ENCODE data around the gene ADAMTS17.

The ADAMTS17 gene

DNA sequence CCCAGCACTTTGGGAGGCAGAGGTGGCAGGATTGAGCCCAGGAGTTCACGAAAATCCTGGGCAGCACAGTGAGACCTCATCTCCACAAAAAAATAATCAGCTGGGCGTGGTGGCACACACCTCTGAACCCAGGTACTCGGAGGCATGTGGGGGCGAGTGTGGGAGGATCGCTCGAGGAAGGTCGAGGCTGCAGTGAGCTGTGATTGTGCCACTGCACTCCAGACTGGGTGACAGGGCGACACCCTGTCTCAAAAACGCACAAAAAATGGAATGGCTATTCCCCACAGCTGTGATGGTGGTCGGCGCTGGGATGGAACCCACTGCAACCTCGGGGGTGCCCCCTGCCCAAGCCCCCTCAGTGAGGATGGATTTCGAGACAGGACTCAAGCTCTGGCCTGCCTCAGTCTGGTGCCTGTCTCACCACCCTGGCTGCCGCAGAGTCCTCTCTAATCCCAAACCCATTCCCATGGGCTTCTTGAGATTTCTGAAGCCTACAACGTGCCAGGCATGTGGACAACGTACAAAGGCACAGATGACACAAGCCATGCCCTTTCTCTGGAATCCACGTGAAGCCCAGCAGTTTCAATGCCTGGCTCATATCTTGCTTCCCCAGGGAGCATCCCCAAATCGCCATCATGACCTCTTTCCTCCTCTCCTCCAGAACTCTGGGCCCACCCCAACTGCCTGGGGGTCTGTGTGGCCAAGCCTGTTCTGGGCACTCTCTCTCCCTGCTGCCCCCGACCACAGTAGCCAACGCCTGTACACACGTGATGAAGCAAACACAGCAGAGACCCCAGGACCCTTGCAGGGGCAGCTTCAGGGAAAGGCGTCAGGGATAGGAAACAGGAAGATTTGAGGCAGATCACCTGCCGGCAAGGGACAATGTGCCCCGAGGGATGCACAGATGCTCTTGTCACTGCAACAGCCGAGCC is 32.4 kb downstream of the ADAMTS17 start:
- no peak for DNase-seq (ENCODE audit: low spot score)

DNA sequence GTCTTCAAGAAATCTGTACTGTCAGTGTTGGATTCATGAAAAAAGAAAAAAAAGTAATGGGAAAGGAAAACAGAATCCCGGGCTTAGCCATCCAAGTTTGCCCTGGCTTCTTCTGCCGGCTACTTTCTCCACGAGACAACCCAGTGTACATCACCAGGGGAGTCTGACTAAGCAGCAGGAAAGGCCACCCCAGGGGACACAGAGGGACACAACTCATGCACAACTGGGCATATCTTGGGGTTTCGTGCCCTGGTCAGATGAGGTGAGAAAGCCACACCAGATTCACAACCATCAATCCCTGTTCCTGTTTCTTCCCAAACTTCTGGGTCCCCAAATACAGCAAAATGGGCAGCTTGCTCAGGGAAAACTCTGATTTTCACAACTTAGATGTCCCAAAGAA is 33.2 kb downstream of the ADAMTS17 start:
- no peak for DNase-seq (ENCODE audit: low spot score)

GRCh38 chr15:100308213-100308600 is 33.6 kb downstream of the ADAMTS17 start:
- DNase-seq (ENCODE audit: low spot score), result no peak

DNA sequence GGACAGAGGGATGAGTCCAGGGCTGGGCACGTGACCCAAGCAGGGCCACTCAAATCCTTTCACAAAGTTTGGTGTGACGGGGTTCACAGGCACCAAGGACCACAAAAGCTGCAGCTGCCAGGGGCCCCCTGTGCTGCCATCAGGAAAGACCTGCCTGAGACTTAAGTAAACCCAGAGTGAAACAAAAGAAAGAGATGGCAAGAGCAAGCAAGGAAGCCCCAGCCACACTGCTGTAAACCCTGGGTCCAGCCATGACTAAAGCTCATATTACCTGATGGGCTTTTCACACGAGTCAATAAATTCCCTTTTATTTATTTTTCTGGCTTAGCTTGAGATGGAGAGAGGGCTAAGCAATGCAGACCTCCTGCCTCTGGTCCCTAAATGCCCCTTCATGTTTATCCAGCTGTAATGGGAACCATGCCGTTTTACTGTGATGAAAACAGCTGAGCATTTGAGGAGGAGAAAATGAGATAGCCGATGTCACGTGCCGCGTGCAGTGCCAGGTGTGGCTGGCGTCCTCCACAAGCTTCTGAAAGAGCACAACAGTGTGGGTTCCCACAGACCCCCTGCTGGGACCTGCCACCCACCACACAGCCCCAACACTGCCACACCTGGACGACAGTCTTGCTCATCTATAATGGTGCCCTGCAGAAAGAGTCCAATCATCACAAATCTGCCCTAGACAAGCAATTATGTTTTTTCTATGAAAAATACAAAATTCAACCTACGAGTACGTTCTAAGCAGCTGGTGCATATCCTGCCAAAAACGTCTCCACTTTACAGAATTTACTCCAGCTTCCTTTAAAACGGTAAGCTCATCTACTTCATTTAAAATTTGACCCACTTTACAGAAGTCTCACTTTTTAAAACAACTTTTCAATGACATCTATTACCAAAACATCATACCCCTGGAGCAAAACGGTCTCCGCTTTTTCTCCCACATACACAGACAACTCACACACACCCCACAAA is 34.2 kb downstream of the ADAMTS17 start:
- DNase-seq (ENCODE audit: low spot score), result no peak

- DNase-seq (ENCODE audit: low spot score), result no peak
These were observed 35.7 kb downstream of the ADAMTS17 start for GRCh38 chr15:100306098-100306497.

DNA sequence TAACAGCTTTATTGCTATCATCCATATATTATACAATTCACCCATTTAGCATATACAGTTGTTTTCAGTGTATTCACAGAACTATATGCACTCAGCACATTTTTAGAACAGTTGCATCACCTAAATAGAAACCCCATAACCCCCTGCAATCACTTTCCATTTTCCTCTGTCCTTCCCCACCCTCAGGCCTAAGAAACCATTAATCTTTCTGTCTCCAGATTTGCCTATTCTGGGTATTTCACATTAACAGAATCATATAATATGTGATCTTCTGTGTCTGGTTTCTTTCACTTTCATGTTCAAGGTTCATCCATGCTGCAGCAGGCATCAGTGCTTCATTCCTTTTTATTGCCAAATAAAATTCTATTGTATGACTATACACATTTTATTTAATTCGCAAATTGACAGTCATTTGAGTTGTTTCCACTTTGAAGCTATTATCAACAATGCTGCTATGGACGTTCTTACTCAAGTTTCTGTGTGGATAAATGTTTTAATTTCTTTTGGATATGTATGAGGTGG is 39.8 kb downstream of the ADAMTS17 start:
- DNase-seq (ENCODE audit: low spot score), result no peak

DNA sequence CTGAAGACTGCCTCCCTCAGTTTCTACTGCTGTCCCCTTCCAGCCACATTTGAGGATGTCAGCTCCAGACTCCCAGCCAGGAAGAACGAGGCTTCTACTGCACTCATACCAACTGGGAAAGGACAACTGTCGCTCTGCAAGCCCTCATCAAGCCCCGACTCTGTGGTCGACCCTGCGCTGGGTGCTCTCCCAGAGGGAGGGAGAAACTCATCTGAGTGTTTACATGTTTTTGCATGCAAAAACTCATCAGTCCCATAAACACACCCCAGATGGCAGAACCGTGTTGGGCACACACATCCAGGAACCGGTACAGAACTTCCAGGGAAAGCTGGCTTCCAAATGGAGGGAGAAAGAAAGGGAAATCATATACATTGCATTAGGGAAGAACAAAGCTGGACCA is 43.5 kb downstream of the ADAMTS17 start:
- DNase-seq (ENCODE audit: low spot score), result no peak

- no peak for DNase-seq (ENCODE audit: low spot score)
These were observed 44.0 kb downstream of the ADAMTS17 start for GRCh38 chr15:100297812-100298211.

- no peak for DNase-seq (ENCODE audit: low spot score)
These were observed 45.7 kb downstream of the ADAMTS17 start for GRCh38 chr15:100295939-100296565.

- no peak for DNase-seq (ENCODE audit: low spot score)
These were observed 49.8 kb downstream of the ADAMTS17 start for GRCh38 chr15:100292010-100292409.

DNA sequence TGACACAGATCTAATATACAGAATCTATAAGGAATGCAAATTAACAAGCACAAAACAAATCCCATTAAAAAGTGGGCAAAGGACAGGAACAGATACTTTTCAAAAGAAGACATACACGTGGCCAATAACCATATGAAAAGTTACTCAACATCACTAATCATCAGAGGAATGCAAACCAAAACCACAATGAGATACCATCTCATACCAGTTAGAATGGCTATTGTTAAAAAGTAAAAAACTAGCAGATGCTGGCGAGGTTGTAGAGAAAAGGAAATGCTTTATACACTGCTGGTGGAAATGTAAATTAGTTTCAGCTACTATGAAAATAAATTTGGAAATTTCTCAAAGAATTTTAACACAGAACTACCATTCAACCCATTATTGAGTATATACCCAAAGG is 50.7 kb downstream of the ADAMTS17 start:
- DNase-seq (ENCODE audit: low spot score), result no peak

DNA sequence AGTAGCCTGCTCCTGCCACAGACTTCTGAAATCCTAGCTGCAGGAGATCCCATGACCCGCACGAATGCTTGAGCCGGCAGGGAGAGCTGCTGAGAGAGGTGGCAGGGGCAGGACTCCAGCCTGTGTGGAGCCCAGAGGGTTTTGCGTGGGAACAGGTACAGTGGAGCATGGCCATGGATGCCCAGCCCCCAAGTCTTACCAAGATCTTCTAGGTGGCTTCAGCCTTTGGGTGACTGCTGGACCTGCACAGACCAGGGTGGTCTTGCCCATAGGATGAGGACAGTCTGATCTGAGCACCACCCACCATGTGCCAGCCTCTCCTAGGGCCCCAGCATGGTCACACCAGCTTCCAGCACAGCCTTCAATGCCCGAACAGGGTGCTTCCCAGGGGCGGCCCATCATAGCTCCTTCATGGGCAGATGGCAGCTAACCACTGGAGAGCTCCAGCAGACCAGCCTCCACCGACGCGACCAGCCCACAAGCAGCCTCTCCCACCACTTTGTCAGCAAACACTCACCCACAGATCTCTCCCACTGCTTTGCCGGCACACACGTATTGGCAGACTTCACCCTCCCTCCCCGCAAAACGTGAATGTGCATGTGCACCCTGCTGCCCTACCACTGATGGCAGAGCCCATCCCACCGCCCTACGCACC is 56.0 kb downstream of the ADAMTS17 start:
- DNase-seq (ENCODE audit: low spot score), result no peak

GRCh38 chr15:100284701-100285100 is 57.1 kb downstream of the ADAMTS17 start:
- no peak for DNase-seq (ENCODE audit: low spot score)

DNA sequence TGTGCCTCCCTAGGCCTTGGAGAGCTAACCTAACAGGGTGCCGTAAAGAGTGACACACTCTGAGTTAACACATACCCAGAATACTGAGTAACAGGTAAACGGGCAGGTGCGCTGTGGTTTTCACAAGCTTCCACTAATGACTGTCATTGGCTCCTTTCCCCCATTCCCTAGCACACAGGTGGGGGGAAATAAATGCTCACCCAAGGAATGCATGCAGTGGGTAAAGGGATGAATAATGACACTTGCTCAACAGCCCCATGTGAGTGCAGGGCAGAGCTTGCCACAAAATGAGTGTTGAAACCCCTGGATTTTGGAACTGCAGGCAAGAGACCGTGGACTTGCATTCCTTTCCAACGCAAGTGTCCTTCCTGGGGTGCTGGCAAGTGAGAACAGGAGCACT is 57.6 kb downstream of the ADAMTS17 start:
- DNase-seq (ENCODE audit: low spot score), result no peak

- DNase-seq (ENCODE audit: low spot score), result no peak
These were observed 60.5 kb downstream of the ADAMTS17 start for GRCh38 chr15:100281096-100281917.

DNA sequence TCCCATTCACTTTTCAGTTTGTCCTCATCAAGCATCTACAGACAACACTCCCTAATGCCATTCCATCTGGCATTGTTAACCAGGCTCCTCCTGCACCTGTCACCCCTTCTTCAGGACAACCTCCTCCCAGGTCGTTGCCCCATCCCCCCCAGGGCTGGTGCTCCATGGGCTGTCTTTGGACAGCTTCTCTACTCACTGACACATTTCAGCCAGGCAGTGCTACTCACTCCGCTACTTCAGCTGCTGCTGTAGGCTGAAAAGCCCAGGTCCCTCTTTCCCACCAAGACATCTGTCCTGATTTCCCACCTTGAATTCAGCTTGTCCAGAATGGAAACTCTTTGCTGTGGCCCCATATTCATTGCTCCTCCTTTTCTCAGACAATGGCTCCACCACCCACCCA is 61.9 kb downstream of the ADAMTS17 start:
- no peak for DNase-seq (ENCODE audit: low spot score)

DNA sequence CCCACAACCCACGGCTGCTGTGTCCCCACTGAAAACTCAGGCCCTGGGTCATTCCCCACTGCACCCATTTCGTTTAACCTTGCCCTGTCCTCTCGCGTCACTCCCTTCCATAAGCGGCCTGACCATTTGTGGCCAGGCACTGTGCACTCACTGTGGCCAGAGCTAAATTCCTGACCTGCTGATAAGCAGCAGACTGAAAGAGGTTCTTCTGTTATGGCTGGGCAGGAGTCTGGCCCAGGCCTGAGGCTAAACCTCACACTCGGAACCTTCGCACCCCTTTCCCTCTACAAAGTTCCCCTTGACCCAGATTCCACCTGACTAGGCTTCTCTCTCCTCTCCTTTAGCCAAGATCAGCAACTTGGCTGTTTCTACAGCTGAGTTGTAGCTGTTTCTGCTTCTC is 62.3 kb downstream of the ADAMTS17 start:
- no peak for DNase-seq (ENCODE audit: low spot score)

DNA sequence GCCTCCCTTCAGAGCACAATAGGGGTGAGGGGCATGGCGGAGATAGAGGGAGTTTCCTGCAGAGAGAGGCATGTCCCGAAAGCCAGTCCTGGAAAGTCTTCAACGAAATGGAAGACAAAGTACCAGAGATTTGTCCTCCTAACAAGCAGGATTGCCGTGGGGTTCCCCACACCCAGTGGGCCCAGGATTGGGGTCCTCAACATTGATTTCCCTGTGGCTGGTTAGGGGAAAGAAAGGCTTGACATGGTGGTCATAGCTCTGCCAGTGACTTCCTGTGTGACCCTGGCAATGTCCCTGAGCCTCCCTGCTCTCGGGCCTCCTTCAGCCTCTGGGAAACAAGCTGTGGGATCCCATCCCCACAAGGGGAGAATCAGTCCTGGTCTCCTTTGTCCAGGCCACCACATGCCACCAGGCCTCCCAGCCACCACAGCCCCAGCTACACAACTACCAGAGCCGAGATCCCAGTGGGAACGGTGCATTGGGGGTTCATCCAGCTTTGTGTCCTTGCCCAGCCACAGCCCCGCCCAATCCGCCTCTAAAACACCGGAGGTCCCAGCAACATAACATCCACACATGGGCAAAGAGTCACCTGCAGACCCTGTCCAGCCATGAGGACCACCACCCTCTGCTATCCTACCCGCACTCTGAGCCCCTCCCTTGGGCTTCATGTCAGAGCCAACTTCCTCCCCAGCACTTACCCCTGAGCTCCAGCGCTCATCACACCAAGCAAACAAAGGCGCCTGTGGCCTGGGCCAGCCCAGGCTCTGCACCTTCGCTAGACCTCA is 63.0 kb downstream of the ADAMTS17 start:
- no peak for DNase-seq (ENCODE audit: low spot score)

DNA sequence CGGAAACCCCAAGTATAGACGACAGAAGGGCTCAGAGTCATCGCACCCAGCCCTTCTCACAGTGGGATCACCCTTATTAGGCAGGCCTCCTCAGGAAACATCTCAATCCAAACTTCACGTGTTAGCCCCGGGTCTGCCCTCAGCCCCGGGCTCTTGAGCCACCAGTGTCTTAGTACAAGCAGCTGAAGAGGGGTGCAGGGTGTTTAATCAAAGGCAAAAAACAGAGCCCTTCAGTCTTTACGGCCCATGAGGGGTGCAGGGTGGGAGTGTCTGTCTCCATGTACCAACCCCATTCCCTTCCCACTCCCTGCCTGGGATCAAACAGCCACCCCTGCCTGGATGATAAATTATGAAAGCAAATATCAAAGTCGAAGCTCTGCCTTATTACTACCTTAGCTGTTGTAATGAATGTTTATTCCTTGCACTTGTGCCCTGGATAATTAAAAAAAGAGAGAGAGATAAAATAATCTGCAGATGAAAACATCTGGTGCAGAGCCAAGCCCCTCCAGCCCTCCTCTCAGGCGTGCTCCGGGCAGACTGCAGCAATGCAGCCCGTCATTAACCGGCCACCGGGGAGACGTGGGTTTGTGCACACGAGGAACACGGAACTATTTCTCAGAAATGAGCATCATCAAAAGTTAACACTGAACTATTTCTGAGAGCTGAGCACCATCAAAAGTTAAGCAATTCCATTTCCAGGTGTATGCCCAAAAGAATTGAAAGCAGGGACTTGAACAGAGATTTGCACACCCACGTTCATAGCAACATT is 64.5 kb downstream of the ADAMTS17 start:
- DNase-seq (ENCODE audit: low spot score), result no peak

All from germinal center (tissue), 1 donor.